Large intestine (tissue), 3 donors: ENCODE measurements around the gene SLC20A1. TPM values are rescaled to one million over a fixed set of nuclear protein-coding genes. Genes with fewer than 3 reads are reported as not detected.
"Not testable (repeated sequence)": the region's sequence is repeated elsewhere in the genome, so short reads cannot be mapped to it uniquely, and the experiment has no call there.

ENCODE experiments used
- DNase-seq, 2 donors: peaks; one replicate each; pipeline versions ENCODE4 v3.0.0 to v3.0.0-alpha.2; 2013
- H3K27ac ChIP-seq: one replicate; pipeline ENCODE4 v1.5.1; 2013; ENCODE audit warnings: low read length
- H3K27me3 ChIP-seq: 2 replicates; pipeline ENCODE4 v1.6.1; 2013; ENCODE audit warnings: low read length; ENCODE audit not compliant: control insufficient read depth, insufficient read depth
- H3K36me3 ChIP-seq: 2 replicates; pipeline ENCODE4 v1.6.1; 2013; ENCODE audit warnings: low read length; ENCODE audit not compliant: control insufficient read depth, insufficient read depth
- H3K4me1 ChIP-seq: one replicate; pipeline ENCODE4 v1.6.1; 2013; ENCODE audit warnings: low read length; ENCODE audit not compliant: control insufficient read depth, insufficient read depth
- H3K4me3 ChIP-seq: one replicate; pipeline ENCODE4 v1.5.1; 2013; ENCODE audit warnings: low read length
- H3K9me3 ChIP-seq: one replicate; pipeline ENCODE4 v1.6.1; 2013; ENCODE audit warnings: mild to moderate bottlenecking, low read depth, low read length, moderate library complexity; ENCODE audit not compliant: control insufficient read depth
- WGBS: methylation state at CpG from one replicate; pipeline ENCODE4 v1.1.5; 2013; ENCODE audit warnings: low lambda C conversion rate; ENCODE audit not compliant: insufficient coverage; 5-methylcytosine and 5-hydroxymethylcytosine counted together
- polyA plus RNA-seq: library from polyadenylated mRNA; unstranded; fragments of 120-200 nt; gene quantifications from one replicate; pipeline ENCODE4 v1.2.1, GENCODE V29; 2013

Gene SLC20A1
- polyA plus RNA-seq, 1 donor = 42.1 TPM

- no peak for DNase-seq
- 100% methylated on average over 1 of the region's 8 CpGs for WGBS
- H3K27me3 ChIP-seq = no peaks in the 10 kb centered on the region
Observed at GRCh38 chr2:112607680-112608438, 37.9 kb upstream of the SLC20A1 start.

GRCh38 chr2:112609320-112609719 is 36.4 kb upstream of the SLC20A1 start:
- DNase-seq, H3K27ac ChIP-seq, H3K9me3 ChIP-seq, H3K4me1 ChIP-seq, H3K36me3 ChIP-seq, H3K27me3 ChIP-seq, H3K4me3 ChIP-seq: not testable (repeated sequence)
- no CpG with 5 or more reads among the region's 4 CpGs for WGBS

More at GRCh38 chr2:112607680-112608438, 37.9 kb upstream of the SLC20A1 start:
- H3K4me3 ChIP-seq = no peak overlapping the region
- no peak overlapping the region for H3K27ac ChIP-seq
- H3K4me1 ChIP-seq = no peaks in the 10 kb centered on the region
- no peaks in the 10 kb centered on the region for H3K36me3 ChIP-seq
- H3K9me3 ChIP-seq = no peaks in the 10 kb centered on the region

GRCh38 chr2:112612283-112612682 is 33.5 kb upstream of the SLC20A1 start:
- not testable (repeated sequence) for H3K4me1 ChIP-seq, H3K9me3 ChIP-seq, H3K4me3 ChIP-seq, H3K36me3 ChIP-seq, H3K27me3 ChIP-seq, DNase-seq, H3K27ac ChIP-seq
- 60% methylated on average over 1 of the region's 1 CpG for WGBS

- Histone ChIP-seq H3K36me3 (no peaks in the 10 kb centered on the region), H3K9me3 (no peaks in the 10 kb centered on the region), H3K27me3 (no peaks in the 10 kb centered on the region), H3K27ac (no peak overlapping the region), H3K4me3 (no peak overlapping the region), H3K4me1 (no peaks in the 10 kb centered on the region)
- WGBS = no CpG with 5 or more reads among the region's 13 CpGs
- DNase-seq = peak in 1 of 2 donors; percentile 29
Observed at GRCh38 chr2:112614201-112614840, 31.4 kb upstream of the SLC20A1 start.

- Histone ChIP-seq H3K4me1 (no peaks in the 10 kb centered on the region), H3K9me3 (no peaks in the 10 kb centered on the region), H3K4me3 (no peak overlapping the region), H3K27ac (no peak overlapping the region), H3K27me3 (no peaks in the 10 kb centered on the region), H3K36me3 (no peaks in the 10 kb centered on the region)
- DNase-seq = no peak
- no CpG with 5 or more reads among the region's 8 CpGs for WGBS
Observed at GRCh38 chr2:112615051-112615450, 30.7 kb upstream of the SLC20A1 start.

GRCh38 chr2:112615798-112616197 is 29.9 kb upstream of the SLC20A1 start:
- not testable (repeated sequence) for H3K9me3 ChIP-seq, H3K36me3 ChIP-seq, DNase-seq, H3K27ac ChIP-seq, H3K27me3 ChIP-seq, H3K4me1 ChIP-seq, H3K4me3 ChIP-seq
- no CpG with 5 or more reads among the region's 2 CpGs for WGBS

- no peaks in the 10 kb centered on the region for H3K36me3 ChIP-seq
- no peak overlapping the region for H3K4me3 ChIP-seq
- WGBS = no CpG with 5 or more reads among the region's 6 CpGs
- H3K4me1 ChIP-seq = peaks cover 3% of the 10 kb centered on the region
- no peaks in the 10 kb centered on the region for H3K9me3 ChIP-seq
- H3K27ac ChIP-seq = no peak overlapping the region
- no peaks in the 10 kb centered on the region for H3K27me3 ChIP-seq
- DNase-seq = no peak
Observed at GRCh38 chr2:112618383-112618782, 27.4 kb upstream of the SLC20A1 start.

GRCh38 chr2:112621790-112622527 is 23.8 kb upstream of the SLC20A1 start:
- DNase-seq = no peak
- H3K9me3 ChIP-seq = no peaks in the 10 kb centered on the region

GRCh38 chr2:112622528-112622849 is 23.2 kb upstream of the SLC20A1 start:
- WGBS = 25% methylated on average over 2 of the region's 3 CpGs
- H3K9me3 ChIP-seq = no peaks in the 10 kb centered on the region
- no peak for DNase-seq
- no peaks in the 10 kb centered on the region for H3K36me3 ChIP-seq
- no peak overlapping the region for H3K4me3 ChIP-seq
- H3K27ac ChIP-seq = no peak overlapping the region
- peaks cover 3% of the 10 kb centered on the region for H3K4me1 ChIP-seq
- no peaks in the 10 kb centered on the region for H3K27me3 ChIP-seq

More at GRCh38 chr2:112621790-112622527, 23.8 kb upstream of the SLC20A1 start:
- no CpG with 5 or more reads among the region's 22 CpGs for WGBS
- no peak overlapping the region for H3K4me3 ChIP-seq
- no peaks in the 10 kb centered on the region for H3K27me3 ChIP-seq
- no peaks in the 10 kb centered on the region for H3K36me3 ChIP-seq
- H3K4me1 ChIP-seq = peaks cover 3% of the 10 kb centered on the region
- no peak overlapping the region for H3K27ac ChIP-seq

- Histone ChIP-seq H3K27me3 (no peaks in the 10 kb centered on the region), H3K27ac (no peak overlapping the region), H3K9me3 (no peaks in the 10 kb centered on the region), H3K4me1 (peaks cover 3% of the 10 kb centered on the region), H3K4me3 (no peak overlapping the region), H3K36me3 (no peaks in the 10 kb centered on the region)
- DNase-seq = no peak
- WGBS = no CpG with 5 or more reads among the region's 11 CpGs
Observed at GRCh38 chr2:112623913-112624777, 21.6 kb upstream of the SLC20A1 start.
